22Rv1 (cell line): ENCODE data around the gene SH3BP4.

Experiments used
- CTCF ChIP-seq: fragments of 450-650 bp; IDR thresholded peaks from 2 replicates; pipeline ENCODE4 v1.5.1; 2017; ENCODE audit warnings: mild to moderate bottlenecking
- ZFX ChIP-seq: fragments of 450-650 bp; IDR thresholded peaks from 2 replicates; pipeline ENCODE4 v1.6.1; 2017; ENCODE audit warnings: antibody characterized with exemption, borderline replicate concordance

- no peak for TF ChIP-seq ZFX
- no peak for TF ChIP-seq CTCF
Observed at GRCh38 chr2:235087832-235088495, 136.1 kb downstream of the SH3BP4 start.
